Loucy (cell line): ENCODE measurements around the gene LMF1.

Source experiments
- CTCF ChIP-seq: fragments of 200-600 bp; sonication (generic); conservative IDR thresholded peaks from 2 replicates; pipeline ENCODE4 v1.5.1; 2014; ENCODE audit warnings: mild to moderate bottlenecking, antibody characterized with exemption, low read length
- EZH2phosphoT487 ChIP-seq: fragments of 200-600 bp; IDR thresholded peaks from 2 replicates; pipeline ENCODE4 v1.6.1; 2018; ENCODE audit warnings: antibody characterized with exemption, mild to moderate bottlenecking, moderate library complexity, borderline replicate concordance

- TF ChIP-seq CTCF (no peak), EZH2phosphoT487 (no peak)
These were observed 93.3 kb downstream of the LMF1 start for GRCh38 chr16:877242-878071.
